ENCODE data around the gene MEP1B.
A peak's percentile ranks its signal among the peaks of the same experiment; 100 is the strongest.
"Not testable (repeated sequence)": the region's sequence is repeated elsewhere in the genome, so short reads cannot be mapped to it uniquely, and the experiment has no call there.

The MEP1B gene

DNA sequence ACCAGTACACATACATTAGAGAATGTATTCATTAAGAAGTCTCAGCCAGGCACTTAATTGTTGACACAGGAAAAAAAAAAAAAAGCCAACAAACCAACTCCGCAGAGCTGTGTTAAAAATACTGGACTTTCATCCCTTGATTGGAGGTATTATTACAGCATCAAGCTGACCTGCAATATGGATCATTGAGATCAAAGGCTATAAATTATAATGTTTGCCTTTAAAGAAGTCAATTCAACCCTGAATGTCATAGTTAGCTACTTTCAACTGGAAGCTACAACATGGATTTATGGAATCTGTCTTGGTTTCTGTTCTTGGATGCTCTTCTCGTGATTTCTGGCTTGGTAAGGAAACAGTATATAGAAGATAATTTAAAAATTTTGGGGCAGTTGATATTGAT, at the start of gene MEP1B:
MEP1B (plus strand) TSS at position 250 of the 400 bp plus-strand sequence; CDS start at position 282, 32 bp downstream.
- no peak for DNase-seq

DNA sequence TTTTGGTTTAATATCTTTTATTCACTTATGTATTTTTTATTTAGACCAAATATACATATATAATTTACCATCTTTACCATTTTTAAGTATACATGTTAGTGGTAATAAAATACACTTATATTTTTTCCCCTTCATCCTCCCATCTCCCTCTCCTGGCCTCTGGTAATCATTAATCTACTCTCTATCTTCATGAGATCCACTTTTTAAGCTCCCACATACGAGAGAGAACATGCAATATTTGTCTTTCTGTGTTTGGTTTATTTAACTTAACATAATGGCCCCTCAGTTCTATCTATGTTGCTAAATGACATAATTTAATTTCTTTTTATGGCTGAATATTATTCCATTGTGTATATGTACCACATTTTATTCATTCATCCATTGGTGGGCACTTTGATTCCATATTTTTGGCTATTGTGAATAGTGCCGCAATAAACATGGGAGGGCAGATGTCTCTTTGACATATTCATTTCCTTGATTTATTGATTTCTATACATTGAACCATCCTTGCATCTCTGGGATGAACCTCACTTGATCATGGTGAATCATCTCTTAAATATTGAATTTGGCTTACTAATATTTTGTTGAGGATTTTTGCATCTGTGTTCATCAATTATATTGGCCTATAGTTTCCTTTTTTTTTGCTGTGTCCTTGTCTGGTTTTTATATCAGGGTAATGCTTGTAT, 41.5 kb upstream of the MEP1B start:
- no peak for DNase-seq

DNA sequence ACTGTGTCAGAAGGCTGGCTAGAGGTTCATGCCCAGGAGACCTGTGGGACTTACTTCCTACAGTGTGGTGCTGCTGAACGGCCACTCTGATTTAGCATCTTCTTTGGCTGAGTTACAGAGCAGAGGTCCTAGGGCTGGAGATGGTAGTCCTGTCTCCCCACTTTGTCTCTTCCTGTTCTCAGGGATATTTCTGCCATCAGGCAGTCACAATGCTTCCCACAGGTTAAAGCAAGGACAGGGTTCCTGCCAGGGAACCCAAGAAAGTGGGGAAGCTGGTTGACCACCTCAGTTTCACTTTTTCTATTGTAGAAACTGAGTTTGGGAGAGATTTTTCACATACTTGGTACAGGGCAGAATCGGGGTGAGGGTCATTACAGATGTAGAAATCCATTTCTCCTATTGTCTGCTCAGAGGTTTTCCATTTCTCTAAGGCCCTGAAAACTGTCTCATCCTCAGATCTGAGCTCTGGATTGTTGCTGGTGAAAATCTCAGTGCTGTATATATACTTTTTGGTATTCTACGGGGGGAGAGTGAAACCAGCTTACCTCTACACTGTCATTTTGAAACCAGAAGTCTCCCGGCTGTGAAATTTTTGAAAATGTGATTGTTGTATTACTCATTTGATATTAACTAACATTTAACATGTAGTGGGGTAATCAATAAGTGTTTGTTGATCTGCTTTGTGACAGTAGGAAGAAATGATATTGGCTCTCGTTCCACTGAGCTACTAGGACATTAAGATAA, 37.0 kb upstream of the MEP1B start:
- DNase-seq = no peak

DNA sequence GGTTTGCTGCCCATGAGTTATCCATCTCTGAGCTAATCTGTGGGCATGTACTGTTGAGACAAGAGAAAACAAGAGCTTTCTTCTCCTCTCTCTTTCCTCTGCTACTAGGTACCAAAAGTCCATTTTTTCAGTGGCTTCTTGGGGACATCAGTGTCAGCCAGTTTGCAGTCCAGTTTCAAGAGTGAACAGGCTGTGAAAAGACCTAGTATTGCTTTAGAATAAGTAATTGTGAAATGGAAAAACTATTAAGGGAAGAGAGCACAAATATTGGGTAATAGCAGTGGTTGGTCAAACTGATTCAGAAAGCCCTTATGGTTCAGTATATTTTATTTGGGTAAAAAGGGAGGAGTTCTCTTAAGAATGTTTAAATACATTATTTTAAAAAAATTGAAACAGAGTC, 33.0 kb upstream of the MEP1B start:
- DNase-seq = no peak

DNA sequence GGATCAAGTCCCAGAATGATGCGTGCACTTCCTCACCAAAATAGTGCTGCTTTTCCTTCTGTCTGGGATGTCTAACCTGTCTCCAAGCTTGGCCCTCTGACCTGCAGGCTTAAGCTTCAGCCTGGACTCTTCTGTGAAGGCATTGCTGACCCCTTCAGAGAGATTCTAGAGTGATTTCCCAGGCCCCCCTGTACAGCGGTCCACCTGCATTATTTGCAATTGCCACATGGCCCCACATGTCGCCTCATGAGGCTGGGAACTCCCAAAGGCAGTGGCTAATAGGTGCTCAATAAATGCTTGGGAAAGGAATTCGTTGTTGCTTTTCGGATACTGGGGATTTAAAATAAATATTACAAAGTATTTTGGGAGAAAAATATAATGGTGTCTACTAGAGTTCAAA, 32.3 kb upstream of the MEP1B start:
- DNase-seq = no peak

DNA sequence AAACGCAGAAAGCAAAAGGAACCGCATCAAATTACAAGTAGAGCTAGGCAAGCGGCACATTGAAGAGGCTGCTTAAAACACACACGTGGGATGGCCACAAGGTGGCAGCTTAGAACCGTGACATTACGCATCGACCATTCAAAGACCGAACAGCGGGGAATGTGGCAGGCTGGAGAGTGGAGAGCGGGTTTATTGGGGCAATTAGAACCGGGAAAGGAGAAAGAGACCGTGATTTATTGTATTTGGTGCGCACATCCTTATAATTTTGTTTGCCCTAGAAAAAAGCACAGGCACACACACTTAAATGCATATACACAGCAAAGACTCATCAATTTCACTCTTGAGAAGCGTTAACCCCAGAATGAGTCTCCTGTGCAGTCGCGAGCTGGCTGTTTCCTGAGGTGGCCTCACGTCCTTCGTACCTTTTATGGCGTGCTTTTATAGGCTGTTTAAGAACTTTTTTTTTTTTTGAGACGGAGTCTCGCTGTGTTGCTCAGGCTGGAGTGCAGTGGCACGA, 31.7 kb upstream of the MEP1B start:
- DNase-seq = peak; percentile 76

DNA sequence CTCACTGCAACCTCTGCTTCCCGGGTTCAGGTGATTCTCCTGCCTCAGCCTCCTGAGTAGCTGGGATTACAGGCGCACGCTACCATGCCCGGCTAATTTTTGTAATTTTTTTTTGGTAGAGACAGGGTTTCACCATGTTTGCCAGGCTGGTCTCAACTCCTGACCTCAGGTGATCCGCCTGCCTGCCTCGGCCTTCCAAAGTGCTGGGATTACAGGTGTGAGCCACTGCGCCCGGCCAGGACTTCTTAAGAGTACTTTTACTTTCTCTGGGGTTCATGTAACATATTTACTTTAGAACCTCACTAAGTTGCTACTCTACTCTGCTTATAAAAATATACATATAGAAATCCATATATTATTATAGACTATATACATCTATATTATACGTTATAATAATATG, 31.2 kb upstream of the MEP1B start:
- DNase-seq = not testable (repeated sequence)

DNA sequence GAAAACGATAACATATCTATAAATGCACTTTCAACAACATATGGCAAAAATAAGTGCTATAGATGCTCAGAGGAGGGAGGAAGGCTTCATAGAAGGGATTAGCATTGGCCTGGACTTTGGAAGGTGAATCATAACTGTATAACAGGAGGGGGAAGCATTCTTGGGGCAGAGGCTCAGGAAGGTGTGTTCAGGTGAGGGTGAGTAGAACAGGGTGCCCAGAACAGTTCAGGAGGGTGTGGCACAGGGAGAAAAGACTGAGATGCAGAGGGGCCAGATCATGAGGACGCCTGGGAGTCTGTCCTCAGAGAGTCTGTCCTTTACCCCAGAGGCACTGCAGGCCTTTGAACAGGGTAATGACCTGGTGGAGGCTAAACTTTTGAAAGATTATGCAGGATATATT, 29.3 kb upstream of the MEP1B start:
- DNase-seq = no peak

DNA sequence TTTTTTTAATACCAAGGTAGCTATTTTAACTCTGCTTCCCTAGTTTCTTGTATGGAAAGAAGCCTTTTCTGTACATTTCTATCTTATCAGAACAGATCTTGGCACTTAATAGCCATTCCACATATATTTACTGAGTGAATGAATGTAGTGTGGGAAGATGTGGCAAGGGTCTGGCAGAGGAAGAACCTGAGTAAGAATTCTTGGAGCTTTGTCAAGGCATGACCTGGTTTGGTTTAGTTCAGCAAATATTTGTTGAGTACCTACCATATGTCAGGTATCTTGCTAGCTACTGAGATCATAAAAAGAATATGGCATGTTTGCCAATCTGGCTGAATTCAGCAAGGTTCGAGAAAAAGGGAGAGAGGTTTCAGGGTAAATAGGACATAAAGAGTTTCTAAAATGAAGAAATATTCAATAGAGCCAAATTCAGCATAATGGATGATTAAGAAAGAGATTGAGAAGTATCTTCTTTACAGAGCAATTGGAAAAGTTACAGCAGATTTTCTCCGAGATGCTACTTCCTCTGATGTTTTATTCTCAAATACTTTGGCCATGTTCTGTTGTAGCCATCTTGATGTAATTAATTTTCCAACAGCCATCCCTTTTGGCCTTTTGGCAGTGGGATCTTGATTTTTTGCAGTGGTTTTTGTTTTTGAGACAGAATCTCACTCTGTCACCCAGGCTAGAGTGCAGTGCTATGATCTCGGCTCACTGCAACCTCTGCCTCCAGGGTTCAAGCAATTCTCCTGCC, 21.7 kb upstream of the MEP1B start:
- DNase-seq = no peak

DNA sequence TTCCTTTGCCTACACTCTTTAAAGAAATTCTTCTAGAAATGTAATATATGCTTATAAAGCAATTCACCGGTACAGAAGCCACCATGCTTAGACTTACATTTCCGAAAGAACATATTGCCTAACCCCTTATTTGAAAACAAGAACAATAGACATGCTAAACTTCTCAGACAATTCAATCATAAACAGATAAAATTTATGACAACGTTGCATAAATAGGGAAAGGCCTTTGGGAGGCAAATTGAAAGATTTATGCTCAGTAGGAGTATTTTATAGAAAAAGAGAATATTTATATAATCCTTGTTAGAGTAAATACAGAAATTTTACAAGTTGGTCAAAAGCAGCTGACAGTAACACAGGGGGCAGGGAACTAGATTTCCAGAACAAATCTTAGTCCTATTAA, 16.2 kb upstream of the MEP1B start:
- no peak for DNase-seq

DNA sequence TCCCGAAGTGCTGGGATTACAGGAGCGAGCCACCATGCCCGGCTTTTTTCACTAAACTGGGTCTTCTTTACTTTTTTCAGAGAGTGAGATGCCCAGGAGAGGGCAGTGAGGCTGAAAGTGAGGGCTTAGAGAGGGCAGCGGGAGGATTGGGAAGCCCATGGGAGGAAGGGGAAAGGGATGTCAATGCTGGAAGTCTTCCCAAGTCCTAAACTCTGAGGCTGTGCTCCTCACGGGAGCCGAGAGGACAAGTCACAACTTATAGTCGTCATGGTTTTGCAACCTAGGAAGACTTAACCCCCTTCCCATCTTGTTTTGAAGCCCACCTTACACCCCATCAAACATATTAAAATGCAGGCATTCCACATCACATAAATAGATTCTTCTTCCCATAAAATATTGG, 15.1 kb upstream of the MEP1B start:
- DNase-seq = no peak

DNA sequence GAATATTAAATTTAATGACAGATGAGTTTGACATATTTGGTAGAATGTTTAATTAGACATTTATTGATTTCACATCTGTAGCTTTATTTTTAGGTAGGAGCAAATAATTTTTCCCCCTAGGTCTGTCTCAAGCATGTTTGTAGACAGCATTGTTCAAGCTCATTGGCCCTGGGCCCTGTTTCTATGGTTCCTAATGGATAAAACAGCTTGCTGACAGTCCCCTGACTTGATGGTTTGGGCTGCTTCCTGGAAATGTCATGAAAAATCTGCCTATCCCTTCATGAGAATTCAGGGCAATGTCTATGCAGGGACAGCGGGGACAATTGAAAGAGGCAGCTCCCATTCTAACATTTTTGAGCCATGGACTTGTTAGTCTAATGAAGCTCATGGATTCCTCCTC, 14.6 kb upstream of the MEP1B start:
- DNase-seq = no peak

DNA sequence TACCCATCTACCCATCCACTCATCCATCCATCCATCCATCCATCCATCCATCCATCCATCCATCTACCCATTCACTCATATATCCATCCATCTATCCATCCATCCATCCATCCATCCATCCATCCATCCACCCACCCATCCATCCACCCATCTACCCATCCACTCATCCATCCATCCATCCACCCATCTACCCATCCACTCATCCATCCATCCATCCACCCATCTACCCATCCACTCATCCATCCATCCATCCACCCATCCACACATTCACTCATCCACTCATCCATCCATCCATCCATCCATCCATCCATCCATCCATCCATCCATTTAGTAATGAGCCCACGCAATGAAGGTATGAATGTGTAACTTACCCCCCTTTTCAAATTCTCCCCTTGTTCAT, 13.1 kb upstream of the MEP1B start:
- DNase-seq = not testable (repeated sequence)

DNA sequence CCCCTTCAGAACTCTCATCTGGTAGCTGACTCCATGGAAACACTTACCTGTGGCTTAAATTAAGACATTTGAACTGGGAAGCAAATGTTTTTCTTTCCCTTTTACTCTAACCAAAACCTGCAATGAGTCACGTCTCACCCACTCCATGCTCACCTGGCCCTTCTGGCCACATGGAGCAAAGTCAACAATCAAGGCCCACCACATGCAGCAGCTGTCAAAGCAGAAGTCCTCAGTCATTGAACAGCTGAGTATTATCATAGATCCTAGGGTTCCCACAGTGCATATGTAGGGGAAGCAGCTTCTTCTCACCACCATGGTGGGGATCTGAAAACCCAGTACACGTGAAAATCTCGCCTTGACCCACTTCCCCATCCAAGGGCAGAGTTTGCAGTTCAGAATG, 12.3 kb upstream of the MEP1B start:
- no peak for DNase-seq

DNA sequence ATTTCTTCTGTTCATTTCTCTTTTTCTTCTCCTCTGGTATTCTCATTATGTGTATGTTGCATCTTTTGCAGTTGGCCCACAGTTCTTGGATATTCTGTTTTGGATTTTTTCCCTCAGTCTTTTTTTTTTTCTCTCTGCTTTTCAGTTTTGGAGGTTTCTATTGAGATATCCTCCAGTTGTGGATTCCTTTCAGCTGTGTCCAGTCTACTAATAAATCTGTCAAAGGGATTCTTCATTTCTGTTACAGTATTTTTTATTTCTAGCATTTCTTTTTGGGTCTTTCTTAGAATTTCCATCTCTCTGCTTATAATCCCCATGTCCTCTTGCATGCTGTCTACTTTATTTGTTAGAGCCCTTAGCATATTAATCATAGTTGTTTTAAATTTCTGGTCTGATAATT, 6.3 kb upstream of the MEP1B start:
- DNase-seq = no peak

DNA sequence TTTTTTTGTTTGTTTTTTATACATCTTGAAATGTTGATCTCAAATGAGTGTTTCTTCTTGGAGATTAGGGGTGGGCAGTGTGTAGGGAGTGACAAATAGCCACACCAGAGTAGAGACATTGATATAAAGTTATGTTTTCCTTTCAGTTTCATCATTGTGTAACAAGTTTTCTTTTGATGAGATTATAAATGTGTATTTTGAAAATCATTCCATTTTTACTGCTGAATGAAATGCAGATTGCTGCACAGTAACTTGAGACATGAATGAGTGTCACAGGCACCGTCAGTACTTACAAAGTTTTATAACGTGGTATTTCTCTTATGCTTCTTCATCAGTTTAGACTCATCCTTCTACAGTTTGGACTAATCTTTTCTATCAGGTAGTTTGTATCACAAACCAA, 370 bp downstream of the MEP1B start:
- no peak for DNase-seq

DNA sequence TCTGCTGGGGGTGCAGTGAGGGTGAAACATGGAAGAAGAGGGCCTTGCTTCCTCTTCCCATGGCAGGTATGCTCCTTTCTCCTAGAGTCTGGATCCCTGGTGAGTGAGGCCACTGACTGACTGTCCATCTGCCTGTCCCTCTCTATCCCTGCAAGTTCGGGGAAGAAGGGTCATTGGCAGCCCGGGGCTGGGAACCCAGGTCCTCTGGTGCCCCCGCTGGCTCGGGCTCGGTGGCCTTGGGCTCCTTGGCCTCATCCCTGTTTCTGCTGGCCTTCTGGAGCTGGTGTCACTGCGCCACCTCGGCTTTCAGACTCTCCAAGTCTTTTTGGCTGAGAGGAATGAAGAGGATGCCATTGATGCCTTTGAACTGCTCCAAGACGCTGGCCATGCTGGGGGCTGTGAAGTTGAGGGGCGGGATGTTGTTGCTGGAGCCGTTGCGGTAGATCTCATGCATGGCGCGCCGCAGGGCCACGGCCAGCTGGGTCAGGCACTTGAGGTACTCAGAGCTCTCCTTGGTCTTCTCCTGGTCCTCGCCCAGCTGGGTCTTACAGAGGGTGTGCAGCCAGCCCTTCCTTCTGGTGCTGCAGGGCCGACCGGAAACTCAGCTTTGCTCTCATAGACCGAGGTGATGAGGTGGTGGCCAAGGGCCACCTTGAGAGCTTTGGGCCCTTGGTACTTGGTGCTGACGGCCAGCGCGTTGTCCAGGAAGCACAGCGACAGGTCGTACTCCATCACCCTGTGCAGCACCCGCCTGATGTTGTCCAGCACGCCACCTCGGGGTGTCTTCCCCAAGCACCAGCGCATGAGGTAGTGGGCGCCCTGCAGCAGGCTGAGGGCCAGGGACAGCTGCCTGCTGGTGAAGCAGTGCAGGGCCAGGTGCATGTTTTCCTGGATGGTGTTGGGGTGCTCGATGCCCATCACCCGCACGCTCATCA, 6.3 kb downstream of the MEP1B start:
- DNase-seq = no peak

DNA sequence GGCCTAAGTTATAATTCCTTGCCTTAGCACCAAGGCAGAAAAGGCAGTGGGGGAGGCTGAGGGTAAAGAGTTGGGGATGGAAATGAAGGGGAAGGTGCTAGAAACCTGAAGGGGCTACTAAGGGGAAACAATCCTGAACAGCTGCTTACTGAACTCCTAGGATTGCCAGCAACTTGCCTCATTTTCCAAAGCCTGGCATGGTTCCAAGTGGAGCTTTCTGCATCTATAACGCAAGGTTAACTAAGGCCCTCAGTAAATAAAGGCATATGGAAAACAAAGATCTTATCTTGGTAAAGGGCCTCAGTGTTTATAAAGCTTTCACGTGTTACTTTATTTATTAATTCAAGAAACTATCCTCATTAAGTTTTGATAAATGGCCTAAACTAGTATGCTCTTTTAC, 10.9 kb downstream of the MEP1B start:
- no peak for DNase-seq

DNA sequence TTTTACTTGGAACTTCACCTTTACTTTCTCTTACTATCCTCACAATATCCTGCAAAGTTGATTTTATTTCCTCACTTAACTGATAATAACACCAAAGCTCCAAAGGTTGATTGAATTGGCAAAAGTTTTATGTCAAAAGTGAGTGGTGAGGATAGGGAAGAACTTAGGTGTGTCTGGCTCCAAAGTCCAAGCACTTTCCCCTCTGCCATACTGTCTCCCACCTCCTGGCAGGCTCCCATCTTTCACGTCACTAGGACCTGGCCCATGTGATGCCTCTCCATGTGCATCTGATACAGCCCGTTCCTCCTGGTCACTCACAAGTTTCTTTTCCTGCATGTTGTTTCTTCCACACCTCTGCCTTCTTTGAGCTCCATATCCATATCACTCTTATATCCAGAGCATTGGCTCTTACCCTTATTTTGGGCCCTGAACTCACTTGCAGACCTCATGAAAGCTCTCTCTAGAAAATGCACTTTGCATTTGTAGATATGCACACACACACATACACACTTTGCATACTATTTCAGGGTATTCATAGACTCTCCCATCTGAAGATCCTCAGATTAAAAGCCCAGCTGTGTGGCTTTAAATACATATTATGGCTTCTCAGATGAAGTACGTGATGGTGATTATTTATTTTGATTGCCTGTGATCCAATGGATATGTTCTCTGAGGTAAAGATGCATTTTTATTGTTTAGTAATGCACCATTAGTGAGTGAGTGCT, 12.3 kb downstream of the MEP1B start:
- no peak for DNase-seq

DNA sequence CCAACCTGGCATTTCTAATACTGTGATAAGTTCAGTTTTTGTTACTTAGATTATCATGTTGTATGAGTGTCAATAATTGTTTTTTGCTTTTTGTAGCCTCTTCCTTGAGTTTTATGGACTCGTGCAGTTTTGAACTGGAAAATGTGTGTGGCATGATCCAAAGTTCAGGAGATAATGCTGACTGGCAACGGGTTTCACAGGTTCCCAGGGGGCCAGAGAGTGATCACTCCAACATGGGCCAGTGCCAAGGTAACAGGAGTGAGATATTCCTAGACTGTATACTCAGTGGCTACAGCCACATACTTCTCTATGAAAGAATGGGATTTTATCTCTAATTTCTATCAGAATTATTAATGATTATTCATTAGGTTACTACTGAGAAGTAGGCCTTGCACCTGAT, 18.2 kb downstream of the MEP1B start:
- DNase-seq = no peak

DNA sequence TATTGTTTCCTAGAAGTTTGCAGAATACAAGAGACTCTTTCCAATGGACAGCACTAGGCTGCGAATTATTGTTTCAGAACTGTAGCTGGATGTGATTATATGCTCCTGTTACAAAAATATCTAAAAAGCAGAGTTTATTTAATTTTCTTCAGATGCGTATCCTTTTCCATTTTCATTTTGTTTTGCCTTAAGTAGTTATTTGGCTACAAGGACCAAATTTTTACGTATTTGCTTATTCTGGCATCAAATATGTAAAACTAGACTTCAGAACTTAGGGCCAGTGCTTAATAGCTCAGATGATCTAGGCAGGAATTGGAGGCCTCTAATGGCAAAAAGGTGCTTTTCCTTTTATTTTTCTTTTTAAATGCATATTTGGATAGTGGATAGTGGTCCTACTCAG, 18.7 kb downstream of the MEP1B start:
- no peak for DNase-seq
